Hepatocyte (in vitro differentiated cells): ENCODE measurements around the gene NPW.

Experiments
- CTCF ChIP-seq: fragments of 200-600 bp; sonication (generic); IDR thresholded peaks from 2 replicates; pipeline ENCODE4 v1.5.1; 2016; ENCODE audit warnings: antibody characterized with exemption, mild to moderate bottlenecking; ENCODE audit not compliant: poor library complexity
- EZH2 ChIP-seq: fragments of 200-600 bp; sonication (generic); IDR thresholded peaks from 2 replicates; pipeline ENCODE4 v1.6.1; 2016; ENCODE audit warnings: antibody characterized with exemption, mild to moderate bottlenecking, borderline replicate concordance

DNA sequence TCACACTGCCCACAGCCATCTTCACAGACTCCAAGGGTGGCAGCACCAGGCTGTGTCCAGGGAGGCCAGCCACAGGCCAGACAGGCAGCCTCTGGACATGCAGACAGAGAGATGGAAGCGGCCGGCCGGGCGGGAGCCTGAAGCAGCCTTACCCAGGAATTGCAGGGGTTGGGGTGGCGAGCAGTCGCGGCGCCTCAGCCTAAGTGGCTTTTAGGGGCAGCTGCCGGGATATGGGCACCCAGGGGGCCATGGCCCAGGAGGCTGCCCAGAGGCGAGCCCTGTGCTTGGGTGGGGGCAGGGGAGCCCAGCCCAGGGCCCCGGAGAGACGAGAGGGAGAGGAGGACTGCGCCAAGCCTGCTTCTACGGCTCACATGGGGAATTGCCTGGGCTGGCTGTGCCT, 5.7 kb downstream of the NPW start:
- TF ChIP-seq EZH2 (no peak), CTCF (no peak)
